Hepatic stellate cell (primary cell): Measurements from ENCODE around the gene HAUS3.
"Not testable (repeated sequence)": the region's sequence is repeated elsewhere in the genome, so short reads cannot be mapped to it uniquely, and the experiment has no call there.

ENCODE experiments used
- DNase-seq: peaks from one replicate; pipeline ENCODE4 v3.0.0; 2011; ENCODE audit warnings: low spot score

The HAUS3 gene

GRCh38 chr4:2275546-2276251, 33.8 kb upstream of the HAUS3 start:
- DNase-seq = no peak

DNA sequence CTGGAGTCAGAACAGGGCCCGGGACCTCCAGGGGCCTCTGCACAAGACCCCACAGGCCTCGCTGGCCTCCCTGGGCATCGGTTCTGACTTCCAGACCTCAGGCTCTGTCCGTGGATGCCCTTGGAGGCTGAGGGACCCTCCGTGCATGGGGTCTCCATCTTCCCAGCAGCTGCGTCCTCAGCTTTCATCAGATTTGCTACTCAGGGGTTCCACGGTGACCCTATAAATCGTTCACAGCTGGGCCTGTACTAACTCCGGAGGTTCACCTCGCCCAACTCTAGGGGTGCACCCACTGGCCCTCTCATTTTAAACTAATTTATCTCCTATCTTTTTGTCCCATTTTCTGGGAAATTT, 33.1 kb upstream of the HAUS3 start:
- DNase-seq = not testable (repeated sequence)

- no peak for DNase-seq
These were observed 32.6 kb upstream of the HAUS3 start for GRCh38 chr4:2274320-2275043.

DNA sequence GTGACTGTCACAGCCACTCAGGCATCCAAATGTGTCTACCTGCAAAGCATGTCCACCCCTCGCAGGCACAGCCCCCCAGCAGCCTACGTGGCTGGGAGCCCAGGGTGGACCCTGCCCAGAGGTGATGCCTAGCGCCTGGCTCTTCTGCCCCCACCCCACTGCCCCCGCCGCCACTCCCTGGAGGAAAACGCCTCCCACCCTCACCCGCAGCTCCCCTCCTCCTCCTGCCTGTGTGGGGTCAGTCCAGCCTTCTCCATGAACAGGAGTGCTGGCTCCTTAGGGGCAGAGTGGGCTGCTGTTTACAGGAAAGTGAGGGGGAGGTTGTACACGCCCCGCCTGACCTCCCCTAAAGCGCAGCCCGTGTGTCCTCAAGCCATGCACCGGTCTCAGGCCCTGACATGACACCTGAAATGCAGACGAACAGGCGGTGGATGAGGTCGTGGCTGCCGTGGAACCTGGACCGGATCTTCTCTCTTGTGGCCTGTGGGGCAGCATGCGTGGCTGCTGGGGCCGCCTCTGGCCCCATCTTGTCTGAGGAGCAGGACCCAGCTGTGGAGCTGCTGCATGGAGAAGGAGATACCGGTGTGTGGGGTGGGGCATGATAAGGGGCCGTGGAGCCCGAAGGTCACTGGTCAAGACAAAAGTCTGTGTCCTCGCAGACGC, 31.9 kb upstream of the HAUS3 start:
- DNase-seq = no peak

DNA sequence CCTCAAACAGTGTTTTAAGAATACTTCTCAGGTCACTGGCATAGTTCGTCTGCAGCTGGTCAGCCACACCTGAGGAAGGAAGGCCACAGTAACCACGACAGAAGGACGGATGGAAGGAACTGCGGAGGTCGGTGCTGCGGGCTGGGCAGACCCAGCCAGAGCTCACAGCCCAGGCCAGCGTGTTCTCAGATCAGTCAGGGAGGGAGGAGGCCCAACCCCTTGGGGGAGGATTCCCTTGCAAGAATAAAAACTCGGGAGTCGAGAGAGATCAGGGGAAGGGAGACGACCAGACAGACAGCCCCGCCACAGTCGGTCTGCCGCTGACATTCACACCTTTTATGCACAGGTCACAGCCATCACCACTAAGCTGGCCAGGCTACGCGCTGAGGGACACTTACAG, 31.3 kb upstream of the HAUS3 start:
- no peak for DNase-seq

DNA sequence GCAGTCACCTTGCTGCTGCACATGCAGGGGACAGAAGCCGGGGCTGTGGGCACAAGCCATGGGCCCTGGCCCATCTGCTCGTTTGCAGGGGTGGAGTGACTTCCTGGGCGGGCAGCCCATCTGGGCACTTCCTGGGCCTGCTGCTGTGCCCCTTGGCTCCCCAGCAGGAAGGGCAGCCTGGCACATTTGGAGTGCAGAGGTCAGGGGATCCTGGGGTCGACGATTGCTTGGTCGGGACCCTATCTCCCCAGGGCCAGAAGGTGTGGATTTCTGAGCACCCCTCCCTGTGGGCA, 30.9 kb upstream of the HAUS3 start:
- no peak for DNase-seq

GRCh38 chr4:2272026-2272827, 30.3 kb upstream of the HAUS3 start:
- no peak for DNase-seq

GRCh38 chr4:2271279-2272025, 29.5 kb upstream of the HAUS3 start:
- DNase-seq = no peak

DNA sequence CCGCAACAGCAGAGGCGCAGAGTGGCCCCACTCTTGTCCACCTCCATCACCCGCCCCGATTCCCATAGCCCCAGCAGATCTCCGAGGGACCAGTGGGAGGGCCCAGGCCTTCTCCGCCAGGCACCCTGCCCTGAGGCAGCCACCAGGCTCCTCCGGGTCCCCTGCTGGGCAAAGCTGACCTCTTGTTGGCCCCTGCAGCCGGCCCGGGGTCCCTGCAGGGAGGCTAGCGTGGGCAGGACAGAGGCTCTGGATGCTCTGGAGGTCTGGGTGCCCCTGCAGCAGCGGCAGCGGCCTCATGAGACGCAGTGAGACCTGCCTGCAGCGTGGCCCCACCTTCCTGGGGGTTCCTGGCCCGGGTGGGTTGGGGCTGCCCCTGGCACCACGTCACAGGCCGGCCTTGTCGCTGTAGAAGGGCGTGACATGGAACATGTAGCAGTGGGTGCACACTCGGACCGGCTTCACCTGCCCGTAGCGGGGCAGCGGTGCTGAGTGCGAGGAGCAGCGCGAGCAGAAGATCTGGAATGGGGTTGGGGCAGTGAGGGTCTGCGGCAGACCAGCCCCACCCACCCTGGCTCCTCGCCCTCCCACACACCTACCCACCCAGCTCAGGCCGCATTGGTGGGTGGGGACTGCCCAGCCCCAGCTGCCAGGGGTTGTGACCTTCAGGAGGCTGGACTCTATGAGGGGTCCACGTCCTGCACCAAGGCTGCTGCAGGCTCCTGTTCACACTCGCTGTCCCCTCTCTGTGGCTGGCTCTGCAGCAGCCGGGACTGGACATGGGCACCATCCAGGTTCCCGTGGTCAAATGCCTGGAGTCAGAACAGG, 28.6 kb upstream of the HAUS3 start:
- no peak for DNase-seq

GRCh38 chr4:2269618-2270163, 27.8 kb upstream of the HAUS3 start:
- no peak for DNase-seq

DNA sequence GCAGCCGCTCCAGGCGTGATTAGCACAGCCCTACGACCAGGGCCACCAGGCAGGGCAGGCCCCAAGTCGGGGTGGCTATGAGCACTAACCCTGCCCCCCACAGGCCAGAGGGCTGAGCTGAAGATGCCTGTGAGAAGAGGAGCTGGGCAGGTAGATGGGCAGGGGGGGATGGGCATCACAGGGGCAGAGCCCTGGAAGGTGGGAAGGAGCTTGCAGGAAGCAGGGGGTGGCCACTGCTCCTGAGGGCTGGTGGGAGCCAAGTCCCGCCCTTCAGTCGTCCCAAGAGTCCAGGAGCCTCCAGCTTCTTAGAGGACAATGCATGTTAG, 27.2 kb upstream of the HAUS3 start:
- no peak for DNase-seq

DNA sequence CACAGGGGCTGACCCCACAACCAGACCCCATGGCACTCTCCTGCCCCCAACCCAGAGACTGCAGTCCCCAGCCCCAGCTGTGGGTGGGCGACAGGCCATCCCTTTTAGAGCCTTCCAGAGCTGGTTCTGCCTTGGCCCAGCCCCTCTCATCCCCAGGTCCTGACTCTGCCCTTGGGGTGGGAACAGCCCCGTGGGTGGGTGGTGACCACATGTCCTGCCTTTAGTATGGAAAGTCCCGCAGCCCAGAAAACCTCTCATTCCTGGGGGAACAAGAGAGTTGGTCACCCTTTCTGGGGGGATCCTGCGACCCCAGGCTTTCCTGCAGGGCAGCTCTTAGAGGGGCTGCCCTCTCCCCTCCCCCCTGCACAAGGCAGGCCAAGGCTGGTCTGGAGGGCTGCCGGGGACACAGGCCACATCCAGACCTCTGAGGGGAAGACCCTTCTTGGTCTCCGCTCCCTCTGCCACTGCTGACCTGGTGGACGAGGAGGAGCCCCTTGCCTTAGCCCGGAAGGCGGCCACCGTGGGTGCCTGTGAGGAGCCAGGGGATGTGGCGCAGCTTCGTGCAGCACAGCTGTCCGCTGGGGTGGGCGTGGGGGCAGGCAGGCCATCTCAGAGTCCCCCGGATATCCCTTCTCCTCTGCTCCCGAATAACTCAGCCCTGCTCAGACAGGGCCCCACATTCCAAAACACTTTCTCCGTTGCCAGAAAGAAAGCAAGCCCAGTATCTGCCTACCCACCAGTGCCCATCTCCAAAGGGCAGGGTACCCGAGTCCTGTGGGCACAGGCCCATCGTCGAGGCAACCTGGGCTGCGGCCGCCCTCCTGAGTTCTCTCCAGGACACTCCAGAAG, 26.7 kb upstream of the HAUS3 start:
- DNase-seq = no peak

GRCh38 chr4:2267841-2268240, 25.9 kb upstream of the HAUS3 start:
- no peak for DNase-seq

DNA sequence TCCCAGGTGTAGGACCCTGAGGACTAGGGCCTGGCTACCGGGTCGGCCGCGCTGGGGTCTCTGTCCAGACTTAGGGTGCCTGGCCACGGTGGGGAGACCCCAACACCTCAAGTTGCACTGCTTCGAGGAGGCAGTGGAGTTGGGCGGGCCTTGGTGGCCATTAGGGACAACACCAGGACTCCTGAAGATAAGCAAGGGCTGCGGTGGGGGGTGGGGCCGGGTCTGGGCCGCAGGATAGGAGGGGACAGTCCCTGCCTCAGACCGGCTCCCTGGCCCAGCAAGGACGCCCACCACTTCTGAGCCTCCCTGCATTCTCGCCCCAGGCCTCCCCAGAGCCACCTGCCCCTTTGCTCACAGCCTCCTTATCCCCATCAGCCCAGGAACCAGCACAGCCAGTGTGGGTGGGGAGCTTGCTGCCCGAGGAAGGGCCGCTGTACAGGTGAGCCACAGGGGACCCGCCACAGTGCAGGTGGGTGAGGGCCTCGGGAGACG, 25.4 kb upstream of the HAUS3 start:
- no peak for DNase-seq

DNA sequence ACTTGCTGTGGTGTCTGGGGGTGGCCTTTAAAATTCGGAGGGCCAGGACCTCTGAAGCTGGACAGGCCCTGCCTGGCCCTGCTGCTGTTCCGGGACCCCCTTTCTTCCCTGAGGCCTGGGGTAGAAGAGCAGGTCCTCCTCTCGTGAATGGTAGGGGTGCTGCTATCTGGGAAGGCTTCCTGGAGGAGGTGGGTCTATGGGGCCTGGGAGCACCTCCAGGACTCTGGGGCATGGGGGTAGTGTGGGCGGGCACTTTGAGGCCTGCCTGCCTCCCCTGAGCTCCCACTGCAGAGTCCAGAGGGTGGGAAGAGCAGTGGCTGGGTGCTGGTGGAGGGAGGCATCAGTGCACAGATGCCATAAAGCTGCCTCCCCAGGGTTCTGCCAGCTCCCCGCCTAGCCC, 24.9 kb upstream of the HAUS3 start:
- no peak for DNase-seq

DNA sequence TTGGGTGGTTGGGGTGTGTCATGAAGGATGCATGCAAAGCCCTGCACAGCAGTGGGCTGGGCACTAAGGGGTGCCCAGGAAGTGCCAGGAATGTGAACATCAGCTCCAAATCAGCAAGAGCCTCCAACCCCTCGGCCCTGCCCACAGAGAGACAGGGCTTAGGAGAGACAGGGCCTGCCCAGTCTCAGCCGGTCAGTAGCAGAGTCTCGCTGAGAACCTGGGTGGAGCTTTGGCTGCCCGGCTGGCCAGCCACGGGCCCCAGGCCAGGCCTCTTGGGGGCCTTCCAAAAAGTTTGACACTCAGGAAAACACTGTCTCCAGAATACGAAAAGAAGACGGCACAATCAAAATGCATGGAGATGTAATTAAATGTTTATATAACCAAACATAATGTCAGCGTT, 24.3 kb upstream of the HAUS3 start:
- DNase-seq = peak; percentile 79

- DNase-seq = no peak
These were observed 23.5 kb upstream of the HAUS3 start for GRCh38 chr4:2265113-2266110.

DNA sequence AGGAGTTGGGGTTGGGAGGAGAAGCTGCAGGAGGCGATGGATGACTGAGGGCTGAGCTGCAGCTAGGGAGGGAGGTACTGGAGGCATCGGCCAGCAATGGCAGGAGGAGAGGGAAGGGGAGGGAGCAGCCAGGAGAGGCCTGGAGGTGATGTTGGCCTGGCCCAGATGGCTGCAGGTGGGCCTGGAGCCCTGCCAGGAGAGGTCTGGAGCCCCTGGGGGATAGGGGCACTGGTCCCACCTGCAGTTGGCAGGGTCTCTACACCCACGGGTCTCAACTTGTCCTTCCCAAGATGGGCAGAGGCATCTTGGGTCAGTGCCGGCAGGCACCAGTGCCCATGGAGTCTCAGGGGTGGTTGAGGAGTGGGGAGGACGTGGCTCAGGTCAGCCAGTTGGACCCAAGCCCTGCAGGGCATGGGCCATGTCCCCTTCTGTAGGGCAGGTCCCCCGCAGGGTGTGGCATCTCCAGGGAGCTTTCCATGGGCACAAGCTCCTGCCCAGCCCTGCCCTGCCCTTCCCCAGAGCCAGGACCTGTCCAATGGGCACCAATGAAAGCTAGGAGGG, 22.6 kb upstream of the HAUS3 start:
- no peak for DNase-seq
